ENCODE results near the gene KCNN3. TPM values are rescaled to one million over a fixed set of nuclear protein-coding genes. Genes with fewer than 3 reads are reported as not detected.

Gene KCNN3
- total and polyA plus RNA-seq, 4 donors: 0.47 to 4.9 (median 1.9) TPM

- no peaks in the 10 kb centered on the region for H3K9me3 ChIP-seq (ENCODE audit: control insufficient read depth in 4 of 4, insufficient read depth in 3 of 4, low read length in 3 of 4)
- no peak overlapping the region for H3K4me3 ChIP-seq
- H3K27me3 ChIP-seq (ENCODE audit: control insufficient read depth in 3 of 3, insufficient read depth in 3 of 3, low read length in 2 of 3): peaks cover 0 to 23% (median 21%) of the 10 kb centered on the region in 3 donors
- DNase-seq (no peak), ATAC-seq (ENCODE audit: insufficient read depth, low FRiP score) (no peak)
- no peak for TF ChIP-seq CTCF (IDR thresholded peaks at IDR 0.05; ENCODE audit: control extremely low read depth, extremely low read depth)
- no peak overlapping the region for H3K27ac ChIP-seq (ENCODE audit: low read depth in 1 of 2, low read length in 1 of 2)
- no peaks in the 10 kb centered on the region for H3K36me3 ChIP-seq (ENCODE audit: control insufficient read depth in 4 of 4, insufficient read depth in 4 of 4, low read length in 4 of 4)
- H3K9ac ChIP-seq (ENCODE audit: insufficient read depth in 1 of 2, low read length in 2 of 2): no peak overlapping the region
- WGBS, 2 donors: 90 to 100% methylated on average over 1 of the region's 1 CpG
- H3K4me1 ChIP-seq (ENCODE audit: control insufficient read depth in 5 of 5, insufficient read depth in 5 of 5, low read length in 5 of 5): peaks cover 0 to 10% (median 3%) of the 10 kb centered on the region in 5 donors
Measured at GRCh38 chr1:154810571-154810970, 59.5 kb downstream of the KCNN3 start.

GRCh38 chr1:154809436-154810413, 60.4 kb downstream of the KCNN3 start:
- Histone ChIP-seq H3K27me3 (ENCODE audit: control insufficient read depth in 3 of 3, insufficient read depth in 3 of 3, low read length in 2 of 3) (peaks cover 0 to 23% (median 23%) of the 10 kb centered on the region in 3 donors), H3K9me3 (ENCODE audit: control insufficient read depth in 4 of 4, insufficient read depth in 3 of 4, low read length in 3 of 4) (no peaks in the 10 kb centered on the region), H3K4me3 (no peak overlapping the region), H3K4me1 (ENCODE audit: control insufficient read depth in 5 of 5, insufficient read depth in 5 of 5, low read length in 5 of 5) (peaks cover 0 to 10% (median 3%) of the 10 kb centered on the region in 5 donors), H3K36me3 (ENCODE audit: control insufficient read depth in 4 of 4, insufficient read depth in 4 of 4, low read length in 4 of 4) (no peaks in the 10 kb centered on the region), H3K9ac (ENCODE audit: insufficient read depth in 1 of 2, low read length in 2 of 2) (no peak overlapping the region), H3K27ac (ENCODE audit: low read depth in 1 of 2, low read length in 1 of 2) (no peak overlapping the region)
- WGBS, 2 donors: 55 to 61% methylated on average over 7 of the region's 7 CpGs
- no peak for DNase-seq
- TF ChIP-seq CTCF (IDR thresholded peaks at IDR 0.05; ENCODE audit: control extremely low read depth, extremely low read depth): no peak
- no peak for ATAC-seq (ENCODE audit: insufficient read depth, low FRiP score)

GRCh38 chr1:154808909-154809262, 61.2 kb downstream of the KCNN3 start:
- H3K4me3 ChIP-seq: no peak overlapping the region
- TF ChIP-seq CTCF (IDR thresholded peaks at IDR 0.05; ENCODE audit: control extremely low read depth, extremely low read depth): no peak
- H3K36me3 ChIP-seq (ENCODE audit: control insufficient read depth in 4 of 4, insufficient read depth in 4 of 4, low read length in 4 of 4): no peaks in the 10 kb centered on the region
- H3K27me3 ChIP-seq (ENCODE audit: control insufficient read depth in 3 of 3, insufficient read depth in 3 of 3, low read length in 2 of 3): peaks cover 0 to 31% (median 23%) of the 10 kb centered on the region in 3 donors
- no peak overlapping the region for H3K9ac ChIP-seq (ENCODE audit: insufficient read depth in 1 of 2, low read length in 2 of 2)
- no peak overlapping the region for H3K27ac ChIP-seq (ENCODE audit: low read depth in 1 of 2, low read length in 1 of 2)
- WGBS, 2 donors: 82 to 86% methylated on average over 17 of the region's 17 CpGs
- peaks cover 0 to 10% (median 3%) of the 10 kb centered on the region in 5 donors for H3K4me1 ChIP-seq (ENCODE audit: control insufficient read depth in 5 of 5, insufficient read depth in 5 of 5, low read length in 5 of 5)
- ATAC-seq (ENCODE audit: insufficient read depth, low FRiP score) (no peak), DNase-seq (no peak)
- H3K9me3 ChIP-seq (ENCODE audit: control insufficient read depth in 4 of 4, insufficient read depth in 3 of 4, low read length in 3 of 4): no peaks in the 10 kb centered on the region

Data from lung (tissue), 12 donors.